Measurements from ENCODE around the gene OR1F1. TPM values are rescaled to one million over a fixed set of nuclear protein-coding genes. Genes with fewer than 3 reads are reported as not detected.

OR1F1 gene
- total and polyA plus RNA-seq, 2 of the 8 experiments (the other 6 are each of a cell fraction or from before 2014, with no cell fraction given) = 0.52 to 1.2 TPM

GRCh38 chr16:3157229-3158025 lies 30.6 kb upstream of the OR1F1 start (continued):
- TF ChIP-seq SAP30 (IDR thresholded peaks at IDR 0.05; ENCODE audit: insufficient read depth, insufficient replicate concordance, low read length) (no peak), ASH2L (IDR thresholded peaks at IDR 0.05; ENCODE audit: low read length) (no peak), SIRT6 (IDR thresholded peaks at IDR 0.05; ENCODE audit: low read length) (no peak), BACH1 (IDR thresholded peaks at IDR 0.05; ENCODE audit: low read length) (peak; percentile 63), TAF7 (optimal IDR thresholded peaks at IDR 0.05; ENCODE audit: borderline replicate concordance, low read depth, low read length) (no peak), SIN3A (conservative IDR thresholded peaks at IDR 0.05 in 1 of 2, IDR thresholded peaks at IDR 0.05 in 1 of 2; ENCODE audit: low read depth in 1 of 2, low read length in 2 of 2) (no peak), CBX5 (IDR thresholded peaks at IDR 0.05; ENCODE audit: low read depth, low read length) (no peak), BRCA1 (IDR thresholded peaks at IDR 0.05; ENCODE audit: low read depth, low read length) (no peak), GTF2F1 (IDR thresholded peaks at IDR 0.05; ENCODE audit: borderline replicate concordance, low read depth, low read length) (no peak), CREB1 (IDR thresholded peaks at IDR 0.05) (0 out of 2 replicates have a peak, but pooled peaks have one; percentile 13), MAFK (IDR thresholded peaks at IDR 0.05; ENCODE audit: low read depth, low read length) (peak; percentile 74; the same call in 1 of the 2 replicates), YY1 (IDR thresholded peaks at IDR 0.05; ENCODE audit: low read depth, low read length) (no peak; the same call in 1 of the 2 replicates), TBP (IDR thresholded peaks at IDR 0.05; ENCODE audit: low read depth, low read length) (peak; percentile 99)
- TF ChIP-seq, protein P1, sequence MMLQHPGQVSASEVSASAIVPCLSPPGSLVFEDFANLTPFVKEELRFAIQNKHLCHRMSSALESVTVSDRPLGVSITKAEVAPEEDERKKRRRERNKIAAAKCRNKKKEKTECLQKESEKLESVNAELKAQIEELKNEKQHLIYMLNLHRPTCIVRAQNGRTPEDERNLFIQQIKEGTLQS (IDR thresholded peaks at IDR 0.05; ENCODE audit: insufficient read depth, low read depth, low read length) = no peak
